Keratinocyte (primary cell): ENCODE results near the gene EHD3. TPM values are rescaled to one million over a fixed set of nuclear protein-coding genes. Genes with fewer than 3 reads are reported as not detected.

Experiments used
- DNase-seq: peaks from one replicate; pipeline ENCODE4 v3.0.0-alpha.2; 2011; ENCODE audit warnings: low read depth, missing footprints, low spot score
- FAIRE-seq: peaks from 2 replicates; lab custom pipeline; 2011; peaks lifted over from hg19 to GRCh38; lab: Jason Lieb, UNC
- H2AFZ ChIP-seq: 2 replicates; pipeline ENCODE4 v1.6.0; 2012; ENCODE audit warnings: low read length, control low read depth, inconsistent platforms; ENCODE audit not compliant: control insufficient read depth
- H3K27ac ChIP-seq: 2 replicates; pipeline ENCODE4 v1.5.1; 2011; ENCODE audit warnings: low read length; ENCODE audit not compliant: control insufficient read depth, insufficient read depth
- H3K27me3 ChIP-seq: 3 replicates; pipeline ENCODE4 v1.6.0; 2011; ENCODE audit warnings: low read length; ENCODE audit not compliant: control insufficient read depth, insufficient read depth; ENCODE audit errors: extremely low read depth
- H3K36me3 ChIP-seq, 2 experiments: 2 replicates in 1 of 2; 3 replicates in 1 of 2; pipeline ENCODE4 v1.5.1; 2011; ENCODE audit warnings: low read length in 2 of 2, mild to moderate bottlenecking in 1 of 2; ENCODE audit not compliant: control insufficient read depth in 2 of 2, insufficient read depth in 2 of 2; ENCODE audit errors: extremely low read depth in 1 of 2
- H3K4me1 ChIP-seq: 3 replicates; pipeline ENCODE4 v1.5.1; 2011; ENCODE audit warnings: low read length; ENCODE audit not compliant: control insufficient read depth, insufficient read depth; ENCODE audit errors: extremely low read depth
- H3K4me2 ChIP-seq: 3 replicates; pipeline ENCODE4 v1.6.0; 2011; ENCODE audit warnings: low read depth, low read length; ENCODE audit not compliant: control insufficient read depth, insufficient read depth; ENCODE audit errors: extremely low read depth
- H3K4me3 ChIP-seq, 3 experiments: fragments of 200-600 bp in 1 of 3; sonication (generic) in 1 of 3; 2 replicates in 2 of 3; 3 replicates in 1 of 3; pipeline ENCODE4 v1.5.1; 2011 to 2016; ENCODE audit warnings: low read length in 3 of 3, mild to moderate bottlenecking in 3 of 3, control low read depth in 2 of 3, inconsistent platforms in 1 of 3, low read depth in 1 of 3, mixed read lengths in 1 of 3, mixed run types in 1 of 3, moderate library complexity in 1 of 3; ENCODE audit not compliant: control insufficient read depth in 2 of 3, insufficient read depth in 2 of 3; ENCODE audit errors: extremely low read depth in 1 of 3
- H3K79me2 ChIP-seq: 2 replicates; pipeline ENCODE4 v1.6.0; 2012; ENCODE audit warnings: low read length; ENCODE audit not compliant: control insufficient read depth, insufficient read depth
- H3K9ac ChIP-seq: 3 replicates; pipeline ENCODE4 v1.6.0; 2011; ENCODE audit warnings: low read length; ENCODE audit not compliant: control insufficient read depth, insufficient read depth; ENCODE audit errors: extremely low read depth
- H3K9me1 ChIP-seq: 3 replicates; pipeline ENCODE4 v1.6.0; 2011; ENCODE audit warnings: low read length; ENCODE audit not compliant: control insufficient read depth, insufficient read depth; ENCODE audit errors: extremely low read depth
- H3K9me3 ChIP-seq: 2 replicates; pipeline ENCODE4 v1.5.1; 2012; ENCODE audit warnings: low read depth, low read length; ENCODE audit not compliant: control insufficient read depth
- H4K20me1 ChIP-seq: 3 replicates; pipeline ENCODE4 v1.6.0; 2011; ENCODE audit warnings: low read length; ENCODE audit not compliant: control insufficient read depth, insufficient read depth; ENCODE audit errors: extremely low read depth
- EZH2 ChIP-seq: IDR thresholded peaks from one replicate; pipeline ENCODE4 v1.6.1; 2012; ENCODE audit warnings: inconsistent platforms, mild to moderate bottlenecking, low read length, moderate library complexity
- dilution Hi-C: fragments of 300-500 bp; cut with MboI; formaldehyde crosslinking; loops from one replicate; pipeline ENCODE4 v1.7.0; 2020; ENCODE audit warnings: low sequenced_read_pairs; ENCODE audit not compliant: extremely low pct_ligation_motif_present
- polyA plus RNA-seq, 5 experiments: library from polyadenylated mRNA; depleted of rRNA in 3 of 5; stranded (reverse) in 3 of 5; stranded (forward) in 1 of 5; unstranded in 1 of 5; fragments of >200 nt; gene quantifications; 1 replicate in 1 of 5; 2 replicates in 3 of 5; 3 replicates in 1 of 5; pipeline versions ENCODE4 v1.2.1 to v1.2.3, GENCODE V29; 2011 to 2012; ENCODE audit warnings: missing spikeins in 2 of 5, low read depth in 1 of 5, low replicate concordance in 1 of 5
- TF ChIP-seq, protein P1 (sequence below), 3 experiments: IDR thresholded peaks in 1 of 3; conservative IDR thresholded peaks in 1 of 3; optimal IDR thresholded peaks in 1 of 3; 2 replicates in 2 of 3; 3 replicates in 1 of 3; pipeline versions ENCODE3 to v1.5.1; 2011; ENCODE audit warnings: low read length in 3 of 3, mild to moderate bottlenecking in 3 of 3, moderate library complexity in 2 of 3, control low read depth in 1 of 3, inconsistent platforms in 1 of 3; ENCODE audit not compliant: insufficient read depth in 2 of 3; ENCODE audit errors: extremely low read depth in 1 of 3

Gene EHD3
- polyA plus RNA-seq, 1 donor (not counting 4 experiments of a cell fraction or from before 2014, with no cell fraction given), result 5.1 TPM

DNA sequence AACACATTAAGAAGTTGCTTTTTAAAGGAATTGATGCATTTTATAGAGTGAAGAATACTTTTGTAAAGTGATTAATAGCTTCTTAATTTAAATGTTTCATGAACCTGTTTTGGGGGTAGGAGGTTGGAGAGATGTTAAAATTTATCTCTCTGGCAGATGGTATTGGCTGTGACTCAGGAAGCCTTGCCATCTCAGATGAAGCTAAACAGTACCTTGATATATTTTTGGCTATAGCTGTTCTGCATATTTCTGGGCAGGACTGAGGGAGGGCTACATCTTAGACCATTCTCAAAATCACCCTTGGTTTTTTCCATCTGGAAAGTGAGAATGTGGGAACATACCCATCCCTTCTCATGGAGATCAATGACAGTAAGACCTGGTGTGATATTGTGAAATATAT, 30.0 kb upstream of the EHD3 start:
- Histone ChIP-seq H3K27ac (no peak overlapping the region), H3K4me2 (no peak overlapping the region), H3K4me1 (no peaks in the 10 kb centered on the region), H3K79me2 (no peaks in the 10 kb centered on the region), H3K4me3 (no peak overlapping the region), H3K36me3 (no peaks in the 10 kb centered on the region), H3K9ac (no peak overlapping the region), H3K9me1 (no peaks in the 10 kb centered on the region), H3K9me3 (no peaks in the 10 kb centered on the region), H3K27me3 (no peaks in the 10 kb centered on the region), H2AFZ (no peak overlapping the region), H4K20me1 (no peaks in the 10 kb centered on the region)
- DNase-seq (no peak), FAIRE-seq (no peak)
- TF ChIP-seq, protein P1, sequence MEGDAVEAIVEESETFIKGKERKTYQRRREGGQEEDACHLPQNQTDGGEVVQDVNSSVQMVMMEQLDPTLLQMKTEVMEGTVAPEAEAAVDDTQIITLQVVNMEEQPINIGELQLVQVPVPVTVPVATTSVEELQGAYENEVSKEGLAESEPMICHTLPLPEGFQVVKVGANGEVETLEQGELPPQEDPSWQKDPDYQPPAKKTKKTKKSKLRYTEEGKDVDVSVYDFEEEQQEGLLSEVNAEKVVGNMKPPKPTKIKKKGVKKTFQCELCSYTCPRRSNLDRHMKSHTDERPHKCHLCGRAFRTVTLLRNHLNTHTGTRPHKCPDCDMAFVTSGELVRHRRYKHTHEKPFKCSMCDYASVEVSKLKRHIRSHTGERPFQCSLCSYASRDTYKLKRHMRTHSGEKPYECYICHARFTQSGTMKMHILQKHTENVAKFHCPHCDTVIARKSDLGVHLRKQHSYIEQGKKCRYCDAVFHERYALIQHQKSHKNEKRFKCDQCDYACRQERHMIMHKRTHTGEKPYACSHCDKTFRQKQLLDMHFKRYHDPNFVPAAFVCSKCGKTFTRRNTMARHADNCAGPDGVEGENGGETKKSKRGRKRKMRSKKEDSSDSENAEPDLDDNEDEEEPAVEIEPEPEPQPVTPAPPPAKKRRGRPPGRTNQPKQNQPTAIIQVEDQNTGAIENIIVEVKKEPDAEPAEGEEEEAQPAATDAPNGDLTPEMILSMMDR (optimal IDR thresholded peaks at IDR 0.05 in 1 of 3, IDR thresholded peaks at IDR 0.05 in 1 of 3, conservative IDR thresholded peaks at IDR 0.05 in 1 of 3; ENCODE audit: extremely low read depth in 1 of 3, insufficient read depth in 2 of 3, low read length in 3 of 3), result no peak
- TF ChIP-seq EZH2, result no peak
- dilution Hi-C loops, result no loop called here

DNA sequence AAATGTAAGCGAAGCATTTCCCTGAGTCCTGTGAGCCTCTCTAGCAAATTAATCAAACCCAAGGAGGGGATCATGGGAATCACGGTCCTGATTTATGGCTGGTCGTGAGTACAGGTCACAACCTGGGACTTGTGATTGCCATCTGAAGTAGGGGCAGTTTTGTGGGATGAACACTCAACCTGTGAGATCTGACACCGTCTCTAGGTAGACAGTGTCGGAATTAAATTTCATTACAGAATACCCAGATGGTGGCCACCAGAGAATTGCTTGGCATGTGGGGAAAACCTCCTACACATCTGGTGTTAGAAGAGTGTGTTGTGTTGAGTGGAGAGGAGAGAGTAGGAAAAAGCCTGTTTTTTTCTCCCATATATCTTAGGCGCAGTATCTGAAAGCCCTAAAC, 29.2 kb upstream of the EHD3 start:
- no peaks in the 10 kb centered on the region for H3K27me3 ChIP-seq
- no peaks in the 10 kb centered on the region for H3K4me1 ChIP-seq
- H3K27ac ChIP-seq, result no peak overlapping the region
- H3K4me3 ChIP-seq, result no peak overlapping the region
- H3K9me3 ChIP-seq, result no peaks in the 10 kb centered on the region
- H3K4me2 ChIP-seq, result no peak overlapping the region
- TF ChIP-seq, protein P1 (optimal IDR thresholded peaks at IDR 0.05 in 1 of 3, IDR thresholded peaks at IDR 0.05 in 1 of 3, conservative IDR thresholded peaks at IDR 0.05 in 1 of 3; ENCODE audit: extremely low read depth in 1 of 3, insufficient read depth in 2 of 3, low read length in 3 of 3), result no peak
- TF ChIP-seq EZH2, result no peak
- H3K9ac ChIP-seq, result no peak overlapping the region
- DNase-seq (no peak), FAIRE-seq (no peak)
- no peaks in the 10 kb centered on the region for H3K36me3 ChIP-seq
- no peaks in the 10 kb centered on the region for H4K20me1 ChIP-seq
- H3K9me1 ChIP-seq, result no peaks in the 10 kb centered on the region
- H3K79me2 ChIP-seq, result no peaks in the 10 kb centered on the region
- dilution Hi-C loops, result no loop called here
- no peak overlapping the region for H2AFZ ChIP-seq
